ENCODE results near the gene TMEM232.

TMEM232 gene

GRCh38 chr5:110402562-110402961, 323.9 kb downstream of the TMEM232 start:
- DNase-seq (ENCODE audit: low read depth in 2 of 2): no peak

- DNase-seq (ENCODE audit: low read depth in 2 of 2): no peak
Measured at GRCh38 chr5:110401881-110402280, 324.6 kb downstream of the TMEM232 start.

- no peak for DNase-seq (ENCODE audit: low read depth in 2 of 2)
Measured at GRCh38 chr5:110398951-110399350, 327.5 kb downstream of the TMEM232 start.

- no peak for DNase-seq (ENCODE audit: low read depth in 2 of 2)
Measured at GRCh38 chr5:110397281-110397680, 329.2 kb downstream of the TMEM232 start.

GRCh38 chr5:110386782-110387181, 339.7 kb downstream of the TMEM232 start:
- no peak for DNase-seq (ENCODE audit: low read depth in 2 of 2)

- DNase-seq (ENCODE audit: low read depth in 2 of 2): no peak
Measured at GRCh38 chr5:110383231-110383630, 343.2 kb downstream of the TMEM232 start.

- no peak for DNase-seq (ENCODE audit: low read depth in 2 of 2)
Measured at GRCh38 chr5:110377943-110378342, 348.5 kb downstream of the TMEM232 start.

GRCh38 chr5:110377361-110377760, 349.1 kb downstream of the TMEM232 start:
- no peak for DNase-seq (ENCODE audit: low read depth in 2 of 2)

GRCh38 chr5:110376281-110376951, 350.1 kb downstream of the TMEM232 start:
- no peak for DNase-seq (ENCODE audit: low read depth in 2 of 2)

- DNase-seq (ENCODE audit: low read depth in 2 of 2): no peak
Measured at GRCh38 chr5:110371725-110372041, 354.8 kb downstream of the TMEM232 start.

GRCh38 chr5:110371011-110371724, 355.3 kb downstream of the TMEM232 start:
- no peak for DNase-seq (ENCODE audit: low read depth in 2 of 2)

Measured in stimulated activated CD4-positive, alpha-beta T cell treated with anti-CD3 and anti-CD28 coated beads, Interleukin-1b, Interleukin-23, amount 100 ng/mL, for 1 hour (primary cell).